ENCODE results near the gene GPC6. TPM values are rescaled to one million over a fixed set of nuclear protein-coding genes. Genes with fewer than 3 reads are reported as not detected.

Gene GPC6
- total RNA-seq, 1 donor from 2014 or later: not detected

DNA sequence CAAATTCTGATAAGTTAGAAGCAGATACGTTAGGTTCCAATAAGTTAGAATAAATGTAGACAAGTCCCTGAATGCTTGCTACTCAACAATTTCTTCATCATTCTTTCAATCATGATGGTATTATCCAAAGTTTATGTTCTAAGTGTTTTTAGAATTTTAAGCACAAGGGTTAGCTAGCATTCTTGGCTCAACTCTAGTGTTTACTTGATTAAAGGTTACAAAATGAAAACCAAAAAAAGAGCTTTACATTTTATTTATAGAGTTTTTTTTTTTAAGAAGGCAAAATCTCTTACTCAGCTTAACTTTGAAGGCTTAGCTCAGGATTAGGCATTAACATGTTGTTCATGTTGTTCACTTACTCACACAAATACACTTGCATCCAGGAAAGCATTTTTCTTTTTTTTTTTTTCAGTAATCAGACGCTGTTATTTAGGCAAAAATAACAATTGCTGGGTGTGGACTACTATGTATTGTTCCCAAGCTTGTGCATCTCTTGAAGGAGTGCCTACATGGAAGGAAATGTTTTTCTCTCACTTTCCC, 832.3 kb downstream of the GPC6 start:
- no peak overlapping the region for H3K4me3 Mint-ChIP-seq
- intact Hi-C loops (cut with micrococcal nuclease): no loop called here
- H3K36me3 Mint-ChIP-seq (ENCODE audit: low read depth): no peaks in the 10 kb centered on the region
- no peak for DNase-seq (ENCODE audit: low spot score)
- no peaks in the 10 kb centered on the region for H3K4me1 Mint-ChIP-seq (ENCODE audit: low read depth)
- no peak overlapping the region for H3K27ac Mint-ChIP-seq
- peaks cover 5% of the 10 kb centered on the region for H3K27me3 Mint-ChIP-seq (ENCODE audit: insufficient read depth)
- H3K9me3 Mint-ChIP-seq: no peaks in the 10 kb centered on the region

DNA sequence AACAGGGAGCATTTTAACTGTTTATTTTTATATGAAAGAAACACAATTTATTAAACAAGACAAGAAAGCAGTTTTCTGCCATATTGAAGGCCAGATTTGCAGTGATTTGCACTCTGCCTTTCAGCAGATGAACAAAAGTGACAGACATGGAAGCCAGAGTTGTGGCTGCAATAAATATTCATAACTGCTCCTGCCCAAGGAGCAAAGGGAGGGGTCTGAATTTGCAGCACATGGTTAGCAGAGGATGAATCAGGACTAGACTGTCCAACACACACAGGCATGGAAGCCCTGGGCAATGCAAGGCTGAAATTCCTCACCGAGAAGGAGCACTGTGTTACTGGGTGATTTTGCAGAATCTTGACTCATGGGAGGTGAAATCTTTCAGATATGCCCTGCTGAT, 834.7 kb downstream of the GPC6 start:
- Mint-ChIP-seq H3K36me3 (ENCODE audit: low read depth) (no peaks in the 10 kb centered on the region), H3K27me3 (ENCODE audit: insufficient read depth) (peaks cover 5% of the 10 kb centered on the region), H3K4me3 (no peak overlapping the region), H3K27ac (no peak overlapping the region), H3K9me3 (no peaks in the 10 kb centered on the region), H3K4me1 (ENCODE audit: low read depth) (no peaks in the 10 kb centered on the region)
- DNase-seq (ENCODE audit: low spot score): no peak
- intact Hi-C loops (cut with micrococcal nuclease): no loop called here

DNA sequence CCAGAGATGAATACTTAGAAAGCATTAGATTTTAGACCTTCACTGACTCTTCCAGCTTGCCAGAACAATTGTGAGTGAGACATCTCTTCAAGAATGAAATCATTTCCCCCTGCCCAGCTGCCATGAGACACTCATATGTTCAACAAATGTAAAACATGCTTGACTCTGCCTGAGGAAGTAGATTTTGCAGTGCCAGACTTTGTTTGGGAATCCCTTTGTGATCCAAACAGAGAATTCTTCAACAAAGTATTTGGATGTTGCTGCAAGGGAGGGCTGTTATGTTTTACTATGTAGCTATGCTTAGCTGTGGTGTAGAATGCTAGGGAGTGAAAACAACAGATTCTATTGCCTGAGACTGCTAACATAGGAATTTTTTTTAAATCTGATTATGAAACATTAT, 836.5 kb downstream of the GPC6 start:
- intact Hi-C loops (cut with micrococcal nuclease): no loop called here
- DNase-seq (ENCODE audit: low spot score): no peak
- Mint-ChIP-seq H3K9me3 (no peaks in the 10 kb centered on the region), H3K27me3 (ENCODE audit: insufficient read depth) (no peaks in the 10 kb centered on the region), H3K4me1 (ENCODE audit: low read depth) (no peaks in the 10 kb centered on the region), H3K4me3 (no peak overlapping the region), H3K27ac (no peak overlapping the region), H3K36me3 (ENCODE audit: low read depth) (no peaks in the 10 kb centered on the region)

DNA sequence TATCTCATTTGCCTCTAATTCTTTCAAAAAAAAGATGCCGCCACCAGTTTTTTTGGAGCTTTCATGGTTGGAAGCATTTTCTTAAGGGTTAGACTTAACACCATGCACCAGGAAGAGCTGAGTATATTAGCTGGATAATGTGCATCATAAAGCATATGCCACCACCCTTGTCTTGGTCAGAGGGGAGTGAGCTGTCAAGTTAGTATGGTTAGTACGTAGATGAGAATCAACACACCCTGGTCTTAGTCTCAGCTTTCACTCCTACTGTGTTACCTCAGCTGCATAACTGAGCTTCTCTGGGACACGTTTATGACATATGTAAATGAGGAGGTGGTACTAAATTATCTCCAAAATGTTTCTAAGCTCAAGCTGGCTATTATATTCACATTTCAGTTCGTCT, 837.2 kb downstream of the GPC6 start:
- no peak overlapping the region for H3K4me3 Mint-ChIP-seq

DNA sequence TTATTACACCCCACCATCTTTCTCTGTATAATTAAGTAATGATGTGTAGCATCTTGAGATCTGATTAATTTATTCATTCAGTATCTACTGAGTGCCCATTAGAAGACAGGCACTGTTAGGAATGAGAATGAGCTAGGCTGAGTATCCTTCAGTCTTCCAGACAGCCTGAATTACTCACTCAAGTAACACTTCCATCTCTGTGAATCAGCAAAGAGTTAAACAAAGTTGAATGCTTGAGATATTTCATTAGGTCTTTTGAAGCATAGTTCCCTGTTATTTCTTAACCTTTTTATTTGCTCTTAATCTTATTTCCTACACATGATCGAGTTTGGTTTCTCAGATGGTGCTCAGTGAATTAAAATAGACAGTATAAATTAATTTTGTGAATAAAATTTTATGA, 839.1 kb downstream of the GPC6 start:
- H3K27ac Mint-ChIP-seq: no peak overlapping the region
- no peaks in the 10 kb centered on the region for H3K36me3 Mint-ChIP-seq (ENCODE audit: low read depth)
- H3K4me1 Mint-ChIP-seq (ENCODE audit: low read depth): no peaks in the 10 kb centered on the region
- H3K4me3 Mint-ChIP-seq: no peak overlapping the region
- H3K9me3 Mint-ChIP-seq: no peaks in the 10 kb centered on the region
- DNase-seq (ENCODE audit: low spot score): no peak
- intact Hi-C loops (cut with micrococcal nuclease): no loop called here
- peaks cover 1% of the 10 kb centered on the region for H3K27me3 Mint-ChIP-seq (ENCODE audit: insufficient read depth)

More for the DNA sequence above, 837.2 kb downstream of the GPC6 start:
- DNase-seq (ENCODE audit: low spot score): no peak
- H3K27ac Mint-ChIP-seq: no peak overlapping the region
- no peaks in the 10 kb centered on the region for H3K9me3 Mint-ChIP-seq
- intact Hi-C loops (cut with micrococcal nuclease): no loop called here
- no peaks in the 10 kb centered on the region for H3K27me3 Mint-ChIP-seq (ENCODE audit: insufficient read depth)
- H3K4me1 Mint-ChIP-seq (ENCODE audit: low read depth): no peaks in the 10 kb centered on the region
- no peaks in the 10 kb centered on the region for H3K36me3 Mint-ChIP-seq (ENCODE audit: low read depth)

DNA sequence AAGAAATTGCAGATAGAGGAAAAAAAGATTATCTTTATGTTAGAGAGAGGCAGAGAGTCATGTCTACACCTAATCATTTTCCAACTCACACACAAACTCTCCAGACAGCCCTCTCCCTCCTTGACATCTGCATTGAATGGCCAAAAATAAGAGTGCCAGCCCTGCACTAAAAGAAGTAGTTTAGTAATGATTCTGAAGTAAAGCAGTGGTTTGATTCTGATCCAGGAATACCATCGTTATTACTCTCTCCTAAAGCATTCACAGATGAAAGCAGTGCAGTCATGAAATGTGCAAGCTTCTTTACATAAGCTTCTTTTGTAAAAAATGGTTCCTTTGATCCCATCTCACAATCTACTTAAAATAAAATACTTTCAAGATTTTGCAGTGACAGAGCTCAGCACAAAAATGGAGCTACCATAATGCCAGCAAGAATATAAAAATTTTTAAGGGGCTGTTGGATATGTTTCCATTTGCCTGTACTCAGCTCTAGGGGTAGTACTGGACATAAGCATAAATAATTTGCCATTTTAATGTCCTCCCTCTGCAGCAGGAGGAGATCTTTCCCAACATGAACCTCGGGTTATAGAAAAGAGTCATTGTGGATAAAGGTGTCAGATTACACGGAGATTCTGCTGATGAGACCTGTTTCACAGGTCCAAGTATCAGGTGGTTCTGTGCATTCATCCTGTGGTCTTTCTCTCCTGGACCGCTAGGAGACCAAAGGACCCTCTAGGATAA, 846.6 kb downstream of the GPC6 start:
- DNase-seq (ENCODE audit: low spot score): no peak
- H3K36me3 Mint-ChIP-seq (ENCODE audit: low read depth): no peaks in the 10 kb centered on the region
- intact Hi-C loops (cut with micrococcal nuclease): no loop called here
- peaks cover 1% of the 10 kb centered on the region for H3K27me3 Mint-ChIP-seq (ENCODE audit: insufficient read depth)
- H3K4me3 Mint-ChIP-seq: no peak overlapping the region
- H3K27ac Mint-ChIP-seq: no peak overlapping the region
- no peaks in the 10 kb centered on the region for H3K4me1 Mint-ChIP-seq (ENCODE audit: low read depth)
- H3K9me3 Mint-ChIP-seq: peaks cover 6% of the 10 kb centered on the region

DNA sequence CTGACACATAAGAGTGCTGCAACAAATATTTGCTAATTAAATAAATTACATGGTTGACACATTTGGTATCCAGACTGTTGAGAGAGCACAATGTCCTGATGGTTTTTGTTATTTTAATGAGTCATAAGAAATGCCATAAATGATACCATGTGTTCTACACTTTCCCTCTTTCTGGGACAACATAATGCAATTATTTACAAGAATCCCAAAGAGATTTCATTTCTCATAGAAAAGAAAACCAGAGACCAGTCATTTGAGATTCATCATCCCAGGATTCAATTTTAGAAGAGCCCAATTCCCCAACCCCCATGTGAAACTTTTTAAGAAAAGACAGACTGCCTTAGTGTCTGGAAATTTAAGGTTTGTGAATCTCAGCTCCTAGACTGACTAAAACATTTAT, 853.3 kb downstream of the GPC6 start:
- no peaks in the 10 kb centered on the region for H3K4me1 Mint-ChIP-seq (ENCODE audit: low read depth)
- no peak for DNase-seq (ENCODE audit: low spot score)
- intact Hi-C loops (cut with micrococcal nuclease): no loop called here
- H3K27ac Mint-ChIP-seq: no peak overlapping the region
- no peak overlapping the region for H3K4me3 Mint-ChIP-seq
- H3K27me3 Mint-ChIP-seq (ENCODE audit: insufficient read depth): no peaks in the 10 kb centered on the region
- H3K36me3 Mint-ChIP-seq (ENCODE audit: low read depth): no peaks in the 10 kb centered on the region
- H3K9me3 Mint-ChIP-seq: peaks cover 9% of the 10 kb centered on the region

DNA sequence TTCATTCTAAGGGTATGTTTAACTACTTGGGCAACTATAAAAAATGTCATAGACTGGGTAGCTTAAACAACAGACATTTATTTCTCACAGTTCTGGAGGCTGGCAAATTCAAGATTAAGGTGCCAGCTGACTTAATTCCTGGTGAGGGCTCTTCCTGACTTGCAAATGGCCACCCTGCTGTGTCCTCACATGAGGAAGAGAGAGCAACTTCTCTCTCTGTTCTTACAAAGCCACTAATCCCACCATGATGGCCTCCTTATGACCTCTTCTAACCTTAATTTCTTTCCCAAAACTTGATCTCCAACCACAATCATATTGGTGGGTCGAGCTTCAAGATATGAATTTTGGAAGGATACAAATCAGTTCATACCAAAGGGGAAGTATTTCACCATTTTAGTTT, 853.9 kb downstream of the GPC6 start:
- Mint-ChIP-seq H3K27me3 (ENCODE audit: insufficient read depth) (no peaks in the 10 kb centered on the region), H3K4me3 (no peak overlapping the region), H3K9me3 (peaks cover 9% of the 10 kb centered on the region), H3K4me1 (ENCODE audit: low read depth) (no peaks in the 10 kb centered on the region), H3K27ac (no peak overlapping the region), H3K36me3 (ENCODE audit: low read depth) (no peaks in the 10 kb centered on the region)
- no peak for DNase-seq (ENCODE audit: low spot score)
- intact Hi-C loops (cut with micrococcal nuclease): no loop called here

DNA sequence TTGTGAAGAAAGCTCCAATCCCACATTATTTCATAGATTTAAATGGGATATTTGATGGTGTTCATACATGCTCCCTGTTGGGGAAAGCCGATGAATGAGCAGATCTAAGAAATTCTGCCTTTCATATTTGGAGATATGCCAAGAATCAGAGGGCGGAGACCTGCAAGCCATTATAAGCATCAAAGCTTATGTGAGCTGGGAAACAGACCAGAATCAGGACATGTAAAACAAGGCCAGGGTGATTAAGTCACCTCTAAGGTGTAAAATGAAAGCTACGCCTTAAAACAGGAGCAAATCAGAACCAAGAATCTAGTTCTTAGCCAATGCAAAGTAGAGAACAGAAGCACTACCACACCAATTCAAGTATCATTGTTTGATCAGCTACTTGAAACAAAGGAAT, 860.5 kb downstream of the GPC6 start:
- Mint-ChIP-seq H3K4me3 (no peak overlapping the region), H3K36me3 (ENCODE audit: low read depth) (no peaks in the 10 kb centered on the region)

DNA sequence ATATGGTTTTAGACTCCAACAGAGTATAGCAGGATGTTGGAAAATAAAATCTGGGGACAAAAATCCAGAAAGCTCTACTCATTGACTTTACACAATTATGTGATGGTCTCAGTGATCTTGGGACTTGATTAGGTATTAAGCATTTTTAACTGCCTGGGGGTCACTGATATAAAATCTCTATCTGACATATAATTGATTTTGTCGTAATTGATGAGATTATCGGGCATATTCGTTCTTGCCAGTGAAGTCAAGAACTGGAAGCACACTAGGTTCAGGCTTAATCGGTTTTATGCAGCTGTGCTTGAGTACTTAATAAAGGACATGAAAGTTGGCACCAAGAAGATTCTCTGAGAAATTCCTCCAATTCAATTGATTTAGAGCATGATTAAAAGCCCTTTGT, 862.1 kb downstream of the GPC6 start:
- Mint-ChIP-seq H3K4me3 (no peak overlapping the region), H3K4me1 (ENCODE audit: low read depth) (no peaks in the 10 kb centered on the region), H3K9me3 (peaks cover 5% of the 10 kb centered on the region), H3K36me3 (ENCODE audit: low read depth) (no peaks in the 10 kb centered on the region), H3K27me3 (ENCODE audit: insufficient read depth) (peaks cover 3% of the 10 kb centered on the region), H3K27ac (no peak overlapping the region)
- intact Hi-C loops (cut with micrococcal nuclease): no loop called here
- no peak for DNase-seq (ENCODE audit: low spot score)

More for the DNA sequence above, 860.5 kb downstream of the GPC6 start:
- Mint-ChIP-seq H3K27me3 (ENCODE audit: insufficient read depth) (no peaks in the 10 kb centered on the region), H3K9me3 (no peaks in the 10 kb centered on the region), H3K27ac (no peak overlapping the region), H3K4me1 (ENCODE audit: low read depth) (no peaks in the 10 kb centered on the region)
- no peak for DNase-seq (ENCODE audit: low spot score)
- intact Hi-C loops (cut with micrococcal nuclease): no loop called here

DNA sequence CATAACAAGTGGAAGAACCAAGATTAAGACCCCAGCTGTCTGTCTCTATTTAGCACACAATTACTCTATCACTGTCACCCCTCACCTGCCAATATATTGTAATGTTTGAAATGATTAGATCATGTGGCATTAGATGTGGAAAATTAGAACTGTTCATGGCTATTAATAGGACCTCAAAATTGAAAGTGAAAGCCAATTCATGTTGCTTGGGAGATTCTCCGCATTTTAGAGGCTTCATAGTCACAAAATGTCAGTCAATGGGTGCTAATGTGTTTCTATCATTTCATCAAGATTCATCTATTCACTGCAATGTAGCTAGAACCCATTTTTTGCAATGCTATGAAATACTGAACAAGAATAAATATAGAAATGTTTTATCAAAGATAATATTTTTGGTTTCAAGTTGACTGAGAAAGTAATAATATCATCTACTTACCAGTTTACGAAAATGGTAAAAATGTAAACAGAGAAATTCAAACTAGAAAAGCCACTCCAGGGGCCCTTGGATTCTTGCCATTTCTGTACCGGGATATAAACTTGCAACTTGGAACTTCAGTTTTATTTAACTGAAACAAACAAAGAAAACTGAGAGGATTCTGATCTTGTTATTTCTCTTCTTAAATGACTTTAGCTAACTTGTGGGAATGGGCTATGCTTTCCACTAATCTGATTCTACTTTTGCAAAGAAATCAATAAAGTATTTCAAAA, 864.3 kb downstream of the GPC6 start:
- Mint-ChIP-seq H3K4me1 (ENCODE audit: low read depth) (no peaks in the 10 kb centered on the region), H3K9me3 (peaks cover 5% of the 10 kb centered on the region), H3K27ac (no peak overlapping the region), H3K27me3 (ENCODE audit: insufficient read depth) (peaks cover 3% of the 10 kb centered on the region), H3K36me3 (ENCODE audit: low read depth) (no peaks in the 10 kb centered on the region), H3K4me3 (no peak overlapping the region)
- no peak for DNase-seq (ENCODE audit: low spot score)
- intact Hi-C loops (cut with micrococcal nuclease): no loop called here

DNA sequence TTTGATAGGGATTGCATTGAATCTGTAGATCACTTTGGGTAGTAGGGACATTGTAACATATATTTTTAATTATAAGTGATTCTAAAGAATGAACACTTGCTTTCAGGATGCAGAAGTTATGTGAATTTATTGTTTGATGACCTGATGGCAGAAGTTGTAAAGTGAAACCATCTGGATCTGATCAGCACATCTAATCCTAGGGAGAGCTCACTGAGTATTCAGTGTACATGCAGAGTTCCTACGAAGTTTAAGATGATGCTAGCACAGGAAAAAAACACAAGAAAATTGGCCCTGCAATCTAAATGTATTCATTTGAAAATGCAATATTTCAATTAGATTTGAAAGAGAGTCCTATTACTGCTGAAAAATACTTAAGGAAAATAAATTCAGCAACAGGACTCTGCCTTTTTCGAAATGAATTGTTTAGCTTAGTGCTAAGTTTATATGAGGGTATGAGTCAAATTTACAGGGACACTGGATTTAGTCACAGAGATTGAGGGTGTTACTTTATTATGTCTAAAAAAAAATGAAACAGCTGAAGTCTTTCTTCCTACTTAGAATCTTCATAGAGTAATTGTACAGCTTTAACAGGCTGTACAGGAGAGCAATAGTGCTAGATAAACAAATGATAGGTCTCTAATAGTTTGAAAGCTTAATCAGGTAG, 867.2 kb downstream of the GPC6 start:
- intact Hi-C loops (cut with micrococcal nuclease): no loop called here
- no peaks in the 10 kb centered on the region for H3K36me3 Mint-ChIP-seq (ENCODE audit: low read depth)
- H3K4me3 Mint-ChIP-seq: no peak overlapping the region
- H3K27ac Mint-ChIP-seq: no peak overlapping the region
- no peaks in the 10 kb centered on the region for H3K4me1 Mint-ChIP-seq (ENCODE audit: low read depth)
- DNase-seq (ENCODE audit: low spot score): no peak
- H3K27me3 Mint-ChIP-seq (ENCODE audit: insufficient read depth): peaks cover 3% of the 10 kb centered on the region
- peaks cover 5% of the 10 kb centered on the region for H3K9me3 Mint-ChIP-seq

DNA sequence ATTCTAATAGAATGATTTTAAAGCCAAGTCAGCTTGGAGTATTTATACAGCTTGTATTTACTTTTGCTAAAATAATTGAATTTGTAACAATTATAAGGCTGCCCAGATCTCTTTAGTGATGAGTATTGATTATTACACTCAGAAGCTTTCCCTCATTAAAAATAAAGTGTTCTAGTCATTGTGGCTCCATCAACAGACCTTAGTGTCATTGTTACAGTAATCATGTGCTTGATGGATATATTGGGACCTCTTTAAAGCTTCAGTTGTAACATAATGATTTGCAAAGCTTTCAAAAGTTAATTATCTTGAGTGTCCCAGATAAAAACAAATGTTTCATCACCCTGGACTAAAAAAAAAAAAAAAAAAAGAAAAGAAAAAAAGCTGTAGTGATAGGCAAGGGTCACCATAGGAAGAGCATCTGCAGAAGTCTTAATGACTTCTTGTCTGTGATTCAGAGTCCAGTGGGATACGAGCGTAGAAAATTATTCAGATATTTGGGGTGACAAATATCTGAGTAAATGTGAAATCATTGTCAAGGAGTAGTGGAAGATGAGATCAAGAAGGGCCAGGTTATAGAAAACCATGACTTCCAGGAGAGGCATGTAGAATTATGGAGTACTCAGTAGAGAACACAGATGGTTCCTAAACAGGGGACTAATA, 883.2 kb downstream of the GPC6 start:
- no peak for DNase-seq (ENCODE audit: low spot score)
- intact Hi-C loops (cut with micrococcal nuclease): no loop called here
- no peak overlapping the region for H3K4me3 Mint-ChIP-seq
- no peaks in the 10 kb centered on the region for H3K36me3 Mint-ChIP-seq (ENCODE audit: low read depth)
- H3K27ac Mint-ChIP-seq: no peak overlapping the region
- H3K9me3 Mint-ChIP-seq: peaks cover 4% of the 10 kb centered on the region
- no peaks in the 10 kb centered on the region for H3K27me3 Mint-ChIP-seq (ENCODE audit: insufficient read depth)
- no peaks in the 10 kb centered on the region for H3K4me1 Mint-ChIP-seq (ENCODE audit: low read depth)
